ENCODE measurements around the gene LSM14B.
"Not testable (repeated sequence)": the region's sequence is repeated elsewhere in the genome, so short reads cannot be mapped to it uniquely, and the experiment has no call there.

The LSM14B gene

GRCh38 chr20:62143081-62143956, 21.0 kb downstream of the LSM14B start, which contains the start of the genes PSMA7 and SS18L1:
Gene PSMA7, minus strand, starts transcription at chr20:62143394. Its CDS starts 91 bp downstream, at chr20:62143303.
Gene SS18L1, plus strand, starts transcription at chr20:62143769. Its CDS starts 52 bp downstream, at chr20:62143821.
- intact Hi-C loops (cut with DNase I): loop anchor here (1.0 to 5.0 kb wide), 2 partner anchors 21 to 39 kb away; partner anchors contain the start of genes LSM14B and MTG2
- DNase-seq: peak; percentile 73 to 98 (median 86)

GRCh38 chr20:62143957-62144825, 21.9 kb downstream of the LSM14B start:
- intact Hi-C loops (cut with DNase I): loop anchor here (1.0 to 5.0 kb wide), 2 partner anchors 22 to 38 kb away; partner anchors contain the start of genes LSM14B and MTG2

GRCh38 chr20:62145688-62146018, 23.4 kb downstream of the LSM14B start:
- DNase-seq: no peak
- intact Hi-C loops (cut with DNase I): no loop called here

More at GRCh38 chr20:62143957-62144825, 21.9 kb downstream of the LSM14B start:
- DNase-seq: peak; percentile 32 to 95 (median 62)

- intact Hi-C loops (cut with DNase I): no loop called here
- no peak for DNase-seq
These were observed 23.9 kb downstream of the LSM14B start for GRCh38 chr20:62146019-62146755.

GRCh38 chr20:62147125-62147524, 24.9 kb downstream of the LSM14B start:
- intact Hi-C loops (cut with DNase I): no loop called here
- no peak for DNase-seq

- DNase-seq: no peak
- intact Hi-C loops (cut with DNase I): no loop called here
These were observed 25.3 kb downstream of the LSM14B start for GRCh38 chr20:62147528-62147927.

GRCh38 chr20:62148383-62148782, 26.1 kb downstream of the LSM14B start:
- DNase-seq; intact Hi-C loops (cut with DNase I): not testable (repeated sequence)

- peak in 1 of 10 donors; percentile 85 for DNase-seq
- intact Hi-C loops (cut with DNase I): no loop called here
These were observed 26.6 kb downstream of the LSM14B start for GRCh38 chr20:62148908-62149314.

- peak in 3 of 10 donors; percentile 26 to 85 (median 26) for DNase-seq
- intact Hi-C loops (cut with DNase I): no loop called here
These were observed 27.4 kb downstream of the LSM14B start for GRCh38 chr20:62149532-62150309.

GRCh38 chr20:62150310-62150575, 28.0 kb downstream of the LSM14B start:
- intact Hi-C loops (cut with DNase I): no loop called here
- no peak for DNase-seq

GRCh38 chr20:62151225-62151624, 28.9 kb downstream of the LSM14B start:
- DNase-seq: no peak
- intact Hi-C loops (cut with DNase I): no loop called here

GRCh38 chr20:62151835-62152364, 29.6 kb downstream of the LSM14B start:
- intact Hi-C loops (cut with DNase I): no loop called here

GRCh38 chr20:62155428-62156253, 33.4 kb downstream of the LSM14B start:
- no peak for DNase-seq
- intact Hi-C loops (cut with DNase I): loop anchor here (5.0 kb wide), 1 partner anchor 143 kb away; no protein-coding TSS in a partner anchor

More at GRCh38 chr20:62151835-62152364, 29.6 kb downstream of the LSM14B start:
- DNase-seq: no peak

- intact Hi-C loops (cut with DNase I): loop anchor here (5.0 kb wide), 1 partner anchor 144 kb away; no protein-coding TSS in a partner anchor
These were observed 33.9 kb downstream of the LSM14B start for GRCh38 chr20:62156254-62156556.

GRCh38 chr20:62156592-62157386, 34.5 kb downstream of the LSM14B start:
- intact Hi-C loops (cut with DNase I): loop anchor here (5.0 kb wide), 1 partner anchor 144 kb away; no protein-coding TSS in a partner anchor
- peak in 8 of 10 donors; percentile 50 to 94 (median 66) for DNase-seq

More at GRCh38 chr20:62156254-62156556, 33.9 kb downstream of the LSM14B start:
- DNase-seq: no peak

GRCh38 chr20:62157387-62158087, 35.3 kb downstream of the LSM14B start:
- intact Hi-C loops (cut with DNase I): loop anchor here (5.0 kb wide), 1 partner anchor 145 kb away; no protein-coding TSS in a partner anchor
- peak in 2 of 10 donors; percentile 41 to 66 for DNase-seq

- intact Hi-C loops (cut with DNase I): loop anchor here (5.0 kb wide), 1 partner anchor 146 kb away; no protein-coding TSS in a partner anchor
- DNase-seq: peak in 1 of 10 donors; percentile 39
These were observed 35.8 kb downstream of the LSM14B start for GRCh38 chr20:62158088-62158400.

Measured in posterior cingulate gyrus (tissue), 11 donors.